ENCODE results near the gene ST6GALNAC3. TPM values are rescaled to one million over a fixed set of nuclear protein-coding genes. Genes with fewer than 3 reads are reported as not detected.

Gene ST6GALNAC3
- total RNA-seq, 1 donor from 2014 or later: 62.3 TPM

GRCh38 chr1:76577525-76578185, 503.1 kb downstream of the ST6GALNAC3 start:
- Mint-ChIP-seq H3K27me3 (ENCODE audit: low read depth) (no peaks in the 10 kb centered on the region), H3K36me3 (no peaks in the 10 kb centered on the region), H3K4me1 (peaks cover 28% of the 10 kb centered on the region), H3K4me3 (no peak overlapping the region), H3K9me3 (no peaks in the 10 kb centered on the region), H3K27ac (no peak overlapping the region)
- DNase-seq (ENCODE audit: low spot score in 2 of 2, unreplicated experiment in 2 of 2): no peak
- TF ChIP-seq CTCF (IDR thresholded peaks at IDR 0.05; ENCODE audit: unreplicated experiment): no peak

GRCh38 chr1:76580206-76580605, 505.7 kb downstream of the ST6GALNAC3 start:
- no peaks in the 10 kb centered on the region for H3K9me3 Mint-ChIP-seq
- peaks cover 28% of the 10 kb centered on the region for H3K4me1 Mint-ChIP-seq
- H3K27ac Mint-ChIP-seq: no peak overlapping the region
- no peaks in the 10 kb centered on the region for H3K27me3 Mint-ChIP-seq (ENCODE audit: low read depth)
- no peak for TF ChIP-seq CTCF (IDR thresholded peaks at IDR 0.05; ENCODE audit: unreplicated experiment)
- H3K4me3 Mint-ChIP-seq: no peak overlapping the region
- no peaks in the 10 kb centered on the region for H3K36me3 Mint-ChIP-seq
- no peak for DNase-seq (ENCODE audit: low spot score in 2 of 2, unreplicated experiment in 2 of 2)

- H3K9me3 Mint-ChIP-seq: no peaks in the 10 kb centered on the region
- H3K27ac Mint-ChIP-seq: no peak overlapping the region
- no peak for TF ChIP-seq CTCF (IDR thresholded peaks at IDR 0.05; ENCODE audit: unreplicated experiment)
- H3K36me3 Mint-ChIP-seq: no peaks in the 10 kb centered on the region
- H3K27me3 Mint-ChIP-seq (ENCODE audit: low read depth): no peaks in the 10 kb centered on the region
- no peak for DNase-seq (ENCODE audit: low spot score in 2 of 2, unreplicated experiment in 2 of 2)
- peaks cover 34% of the 10 kb centered on the region for H3K4me1 Mint-ChIP-seq
- no peak overlapping the region for H3K4me3 Mint-ChIP-seq
Observed at GRCh38 chr1:76581712-76582111, 507.2 kb downstream of the ST6GALNAC3 start.

GRCh38 chr1:76583235-76583868, 508.8 kb downstream of the ST6GALNAC3 start:
- Mint-ChIP-seq H3K27me3 (ENCODE audit: low read depth) (no peaks in the 10 kb centered on the region), H3K4me1 (peaks cover 25% of the 10 kb centered on the region), H3K27ac (no peak overlapping the region), H3K36me3 (no peaks in the 10 kb centered on the region), H3K9me3 (no peaks in the 10 kb centered on the region), H3K4me3 (no peak overlapping the region)
- no peak for DNase-seq (ENCODE audit: low spot score in 2 of 2, unreplicated experiment in 2 of 2)
- no peak for TF ChIP-seq CTCF (IDR thresholded peaks at IDR 0.05; ENCODE audit: unreplicated experiment)

GRCh38 chr1:76583875-76584477, 509.4 kb downstream of the ST6GALNAC3 start:
- H3K36me3 Mint-ChIP-seq: no peaks in the 10 kb centered on the region
- H3K4me1 Mint-ChIP-seq: peaks cover 28% of the 10 kb centered on the region
- no peak overlapping the region for H3K27ac Mint-ChIP-seq
- TF ChIP-seq CTCF (IDR thresholded peaks at IDR 0.05; ENCODE audit: unreplicated experiment): no peak
- no peak for DNase-seq (ENCODE audit: low spot score in 2 of 2, unreplicated experiment in 2 of 2)
- H3K9me3 Mint-ChIP-seq: no peaks in the 10 kb centered on the region
- H3K27me3 Mint-ChIP-seq (ENCODE audit: low read depth): no peaks in the 10 kb centered on the region
- no peak overlapping the region for H3K4me3 Mint-ChIP-seq

Measured in mesothelial cell of epicardium (in vitro differentiated cells).